Suprapubic skin (tissue), 3 donors: ENCODE results near the gene LARP4.

Source experiments
- CTCF ChIP-seq, 2 donors: fragments of 200-600 bp in 1 of 2; fragments of 450-650 bp in 1 of 2; sonication (generic) in 1 of 2; IDR thresholded peaks; one replicate each; pipeline ENCODE4 v1.5.1; 2016 to 2019; ENCODE audit warnings: antibody characterized with exemption in 2 of 2, mild to moderate bottlenecking in 1 of 2, moderate library complexity in 1 of 2
- EP300 ChIP-seq: sonication (generic); formaldehyde crosslinking; IDR thresholded peaks from one replicate; pipeline ENCODE4 v1.6.1; 2017; ENCODE audit warnings: antibody characterized with exemption
- POLR2A ChIP-seq, 2 donors: fragments of 450-650 bp; IDR thresholded peaks; one replicate each; pipeline ENCODE4 v1.6.1; 2017; ENCODE audit warnings: antibody characterized with exemption in 2 of 2, mild to moderate bottlenecking in 2 of 2, moderate library complexity in 2 of 2

- TF ChIP-seq CTCF (IDR thresholded peaks at IDR 0.05), result no peak
- no peak for TF ChIP-seq EP300
- TF ChIP-seq POLR2A (IDR thresholded peaks at IDR 0.05), result no peak
Measured at GRCh38 chr12:50515587-50515986, 114.9 kb downstream of the LARP4 start.
